Measurements from ENCODE around the gene PGP.

The PGP gene

DNA sequence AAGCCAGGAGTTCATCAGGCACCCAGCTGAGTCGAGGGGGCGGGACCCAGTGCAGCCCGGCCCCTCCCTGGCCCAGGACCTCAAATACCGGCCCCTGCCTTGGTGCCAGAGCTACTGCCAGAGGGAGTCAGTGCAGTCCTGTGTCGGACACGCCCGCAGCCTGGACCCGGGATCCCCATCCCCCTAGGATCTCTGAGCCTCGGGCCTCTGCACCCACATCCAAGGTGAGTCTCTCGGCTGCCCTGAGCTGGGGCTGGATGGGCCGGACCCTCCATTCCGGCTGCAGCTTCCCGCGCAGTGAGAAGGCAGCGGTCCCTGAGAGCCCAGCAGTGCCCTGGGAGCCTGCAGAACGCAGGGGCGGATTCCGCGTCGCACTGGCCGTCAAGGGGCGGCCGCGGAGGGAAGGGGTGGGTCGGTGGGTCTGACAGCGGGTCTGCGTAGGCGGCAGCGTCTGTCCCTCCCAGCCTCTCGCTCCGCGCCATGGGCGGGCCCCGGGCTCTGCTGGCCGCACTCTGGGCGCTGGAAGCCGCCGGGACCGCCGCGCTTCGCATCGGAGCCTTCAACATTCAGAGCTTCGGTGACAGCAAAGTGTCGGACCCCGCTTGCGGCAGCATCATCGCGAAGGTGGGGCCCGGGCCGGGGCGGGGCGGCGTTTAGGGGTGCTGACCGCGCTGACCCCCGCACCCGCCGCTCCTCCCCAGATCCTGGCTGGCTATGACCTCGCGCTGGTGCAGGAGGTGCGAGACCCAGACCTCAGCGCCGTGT is 21.9 kb upstream of the PGP start, which contains the start of gene DNASE1L2:
Gene DNASE1L2 (plus strand): TSS at position 108 of the 765 bp plus-strand sequence. CDS start 373 bp downstream, at position 481.
- H3K4me3 ChIP-seq (ENCODE audit: low read depth, low read length), result no peak within 1 kb of the TSS
- TF ChIP-seq, protein P1, sequence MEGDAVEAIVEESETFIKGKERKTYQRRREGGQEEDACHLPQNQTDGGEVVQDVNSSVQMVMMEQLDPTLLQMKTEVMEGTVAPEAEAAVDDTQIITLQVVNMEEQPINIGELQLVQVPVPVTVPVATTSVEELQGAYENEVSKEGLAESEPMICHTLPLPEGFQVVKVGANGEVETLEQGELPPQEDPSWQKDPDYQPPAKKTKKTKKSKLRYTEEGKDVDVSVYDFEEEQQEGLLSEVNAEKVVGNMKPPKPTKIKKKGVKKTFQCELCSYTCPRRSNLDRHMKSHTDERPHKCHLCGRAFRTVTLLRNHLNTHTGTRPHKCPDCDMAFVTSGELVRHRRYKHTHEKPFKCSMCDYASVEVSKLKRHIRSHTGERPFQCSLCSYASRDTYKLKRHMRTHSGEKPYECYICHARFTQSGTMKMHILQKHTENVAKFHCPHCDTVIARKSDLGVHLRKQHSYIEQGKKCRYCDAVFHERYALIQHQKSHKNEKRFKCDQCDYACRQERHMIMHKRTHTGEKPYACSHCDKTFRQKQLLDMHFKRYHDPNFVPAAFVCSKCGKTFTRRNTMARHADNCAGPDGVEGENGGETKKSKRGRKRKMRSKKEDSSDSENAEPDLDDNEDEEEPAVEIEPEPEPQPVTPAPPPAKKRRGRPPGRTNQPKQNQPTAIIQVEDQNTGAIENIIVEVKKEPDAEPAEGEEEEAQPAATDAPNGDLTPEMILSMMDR (IDR thresholded peaks at IDR 0.05; ENCODE audit: insufficient read depth, low read depth, low read length, missing control alignments), result no peak
- no peak for DNase-seq (ENCODE audit: low read depth)

DNA sequence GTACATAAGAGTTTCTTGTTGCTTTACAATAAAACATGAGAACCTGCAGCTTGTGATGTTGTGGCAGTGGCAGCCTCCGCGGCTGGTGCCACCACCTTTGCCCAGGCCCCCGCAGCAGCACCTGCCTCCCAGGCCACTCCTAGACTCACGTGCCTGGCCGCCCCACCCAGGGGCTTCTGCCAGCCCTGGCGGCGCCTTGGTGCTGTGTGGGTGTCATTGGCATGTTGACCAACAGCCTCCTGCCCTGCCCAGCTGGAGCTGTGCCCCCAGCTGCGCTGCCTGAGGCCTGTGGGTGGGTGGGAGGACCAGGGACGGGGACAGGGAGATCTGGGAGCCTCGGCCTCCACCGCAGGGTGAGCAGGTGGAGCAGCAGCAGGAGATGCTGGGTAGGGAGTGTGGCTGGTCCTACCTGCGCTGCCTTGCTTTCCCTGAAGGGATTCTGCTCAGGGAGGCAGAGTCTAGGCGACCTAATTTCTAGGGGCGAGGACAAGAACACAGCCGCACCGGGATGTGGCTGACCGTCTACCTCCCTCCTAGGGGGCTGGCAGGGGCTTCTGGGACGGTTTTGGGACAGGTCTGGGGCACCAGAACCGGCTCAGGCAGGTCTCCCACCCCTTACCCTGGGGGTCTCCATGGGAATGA is 21.2 kb upstream of the PGP start:
- H3K4me3 ChIP-seq (ENCODE audit: low read depth, low read length), result no peak overlapping the region
- TF ChIP-seq, protein P1 (IDR thresholded peaks at IDR 0.05; ENCODE audit: insufficient read depth, low read depth, low read length, missing control alignments), result no peak
- DNase-seq (ENCODE audit: low read depth), result no peak

DNA sequence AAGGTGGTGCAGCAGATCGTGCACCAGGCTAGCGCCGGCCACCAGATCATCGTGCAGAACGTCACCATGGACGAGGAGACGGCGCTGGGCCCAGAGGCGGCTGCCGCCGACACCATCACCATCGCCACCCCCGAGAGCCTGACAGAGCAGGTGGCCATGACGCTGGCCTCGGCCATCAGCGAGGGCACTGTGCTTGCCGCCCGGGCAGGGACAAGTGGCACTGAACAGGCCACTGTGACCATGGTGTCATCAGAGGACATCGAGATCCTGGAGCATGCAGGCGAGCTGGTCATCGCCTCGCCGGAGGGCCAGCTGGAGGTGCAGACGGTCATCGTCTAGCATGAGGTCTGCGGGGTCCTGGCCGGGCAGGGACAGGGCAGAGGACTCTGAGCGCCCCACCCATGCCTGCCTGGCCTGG is 20.6 kb upstream of the PGP start:
- DNase-seq (ENCODE audit: low read depth), result no peak
- TF ChIP-seq, protein P1 (IDR thresholded peaks at IDR 0.05; ENCODE audit: insufficient read depth, low read depth, low read length, missing control alignments), result no peak
- no peak overlapping the region for H3K4me3 ChIP-seq (ENCODE audit: low read depth, low read length)

DNA sequence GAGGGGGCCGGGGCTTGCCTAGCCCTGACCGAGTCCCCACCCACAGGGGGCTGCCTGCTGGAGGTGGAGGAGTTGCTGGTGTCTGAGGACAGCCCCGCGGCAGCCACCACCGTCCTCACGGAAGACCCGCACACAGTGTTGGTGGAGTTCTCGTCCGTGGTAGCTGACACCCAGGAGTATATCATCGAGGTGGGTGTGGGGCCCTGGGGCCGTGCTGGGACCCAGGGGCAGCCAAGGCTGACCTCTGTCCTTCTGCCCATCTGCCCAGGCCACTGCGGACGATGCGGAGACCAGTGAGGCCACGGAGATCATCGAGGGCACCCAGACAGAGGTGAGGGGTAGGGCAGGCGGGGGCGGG is 20.2 kb upstream of the PGP start:
- no peak for DNase-seq (ENCODE audit: low read depth)
- TF ChIP-seq, protein P1 (IDR thresholded peaks at IDR 0.05; ENCODE audit: insufficient read depth, low read depth, low read length, missing control alignments), result no peak
- H3K4me3 ChIP-seq (ENCODE audit: low read depth, low read length), result no peak overlapping the region

DNA sequence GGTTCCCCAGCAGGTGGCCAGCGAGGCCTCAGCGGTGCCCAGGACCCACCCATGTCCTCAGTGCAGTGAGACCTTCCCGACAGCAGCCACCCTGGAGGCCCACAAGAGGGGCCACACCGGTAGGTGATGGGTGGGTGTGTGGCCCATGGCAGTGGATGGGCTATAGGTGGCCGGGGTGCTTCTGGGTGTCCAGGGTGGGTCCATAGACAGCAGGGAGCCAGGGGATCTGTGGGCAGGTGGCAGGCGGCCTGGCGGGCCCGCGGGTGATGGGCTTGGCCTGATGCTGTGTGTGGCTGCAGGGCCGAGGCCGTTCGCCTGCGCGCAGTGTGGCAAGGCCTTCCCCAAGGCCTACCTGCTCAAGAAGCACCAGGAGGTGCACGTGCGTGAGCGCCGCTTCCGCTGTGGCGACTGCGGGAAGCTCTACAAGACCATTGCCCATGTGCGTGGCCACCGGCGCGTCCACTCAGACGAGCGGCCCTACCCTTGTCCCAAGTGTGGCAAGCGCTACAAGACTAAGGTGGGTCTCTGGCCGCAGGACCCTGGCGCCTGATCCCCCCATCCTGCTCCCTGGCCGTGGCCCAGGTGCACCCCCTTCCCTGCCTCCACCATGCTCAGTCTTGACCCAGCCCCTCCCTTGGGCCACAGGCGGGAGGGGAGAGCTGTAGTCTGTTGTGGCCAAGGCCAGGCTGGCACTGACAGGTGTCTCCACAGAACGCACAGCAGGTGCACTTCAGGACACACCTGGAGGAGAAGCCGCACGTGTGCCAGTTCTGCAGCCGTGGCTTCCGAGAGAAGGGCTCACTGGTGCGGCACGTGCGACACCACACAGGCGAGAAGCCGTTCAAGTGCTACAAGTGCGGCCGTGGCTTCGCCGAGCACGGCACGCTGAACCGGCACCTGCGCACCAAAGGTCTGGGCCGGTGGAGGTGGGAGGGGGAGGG is 19.5 kb upstream of the PGP start:
- TF ChIP-seq, protein P1 (IDR thresholded peaks at IDR 0.05; ENCODE audit: insufficient read depth, low read depth, low read length, missing control alignments), result no peak
- no peak for DNase-seq (ENCODE audit: low read depth)

DNA sequence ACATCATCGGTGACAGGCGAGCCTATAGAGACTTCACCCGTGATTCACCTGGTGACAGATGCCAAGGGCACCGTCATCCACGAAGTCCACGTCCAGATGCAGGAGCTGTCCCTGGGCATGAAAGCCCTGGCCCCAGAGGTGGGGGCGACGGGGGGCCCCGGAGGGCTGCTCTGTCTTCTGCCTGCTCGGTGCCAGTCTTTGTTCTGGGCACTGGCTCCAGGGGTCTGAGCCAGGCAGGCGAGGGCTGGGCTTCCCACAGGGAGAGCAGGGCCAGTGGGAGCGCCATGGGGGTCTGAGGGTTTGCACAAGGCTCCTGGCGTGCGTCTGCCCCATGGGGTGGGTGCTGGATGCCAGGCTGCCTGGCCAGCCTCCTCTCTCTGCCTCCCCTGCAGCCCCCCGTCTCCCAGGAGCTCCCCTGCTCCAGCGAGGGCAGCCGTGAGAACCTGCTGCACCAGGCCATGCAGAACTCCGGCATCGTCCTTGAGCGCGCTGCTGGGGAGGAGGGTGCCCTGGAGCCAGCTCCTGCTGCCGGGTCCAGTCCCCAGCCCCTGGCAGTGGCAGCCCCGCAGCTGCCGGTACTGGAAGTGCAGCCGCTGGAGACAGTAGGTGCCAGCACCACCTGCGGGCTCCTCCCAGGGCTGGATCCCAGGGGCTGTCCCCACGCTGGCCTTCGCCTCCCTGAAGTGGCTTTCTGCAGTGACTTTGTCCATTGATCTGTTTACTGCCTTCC is 18.6 kb upstream of the PGP start:
- TF ChIP-seq, protein P1 (IDR thresholded peaks at IDR 0.05; ENCODE audit: insufficient read depth, low read depth, low read length, missing control alignments), result no peak
- no peak for DNase-seq (ENCODE audit: low read depth)
- H3K4me3 ChIP-seq (ENCODE audit: low read depth, low read length), result no peak overlapping the region

More for the DNA sequence above, 19.5 kb upstream of the PGP start:
- H3K4me3 ChIP-seq (ENCODE audit: low read depth, low read length), result no peak overlapping the region

Data from GM12865 (cell line).